ENCODE results near the gene APMAP.

The APMAP gene

GRCh38 chr20:24969186-24970029 lies 23.1 kb downstream of the APMAP start:
- no peak for DNase-seq (ENCODE audit: low read depth in 1 of 2, low spot score in 1 of 2)

- no peak for DNase-seq (ENCODE audit: low read depth in 1 of 2, low spot score in 1 of 2)
Measured at GRCh38 chr20:24968278-24968800, 24.2 kb downstream of the APMAP start.

- no peak for DNase-seq (ENCODE audit: low read depth in 1 of 2, low spot score in 1 of 2)
Measured at GRCh38 chr20:24966317-24967012, 26.1 kb downstream of the APMAP start.

- no peak for DNase-seq (ENCODE audit: low read depth in 1 of 2, low spot score in 1 of 2)
Measured at GRCh38 chr20:24965065-24965919, 27.3 kb downstream of the APMAP start.

GRCh38 chr20:24964506-24964840 lies 28.1 kb downstream of the APMAP start:
- DNase-seq (ENCODE audit: low read depth in 1 of 2, low spot score in 1 of 2), result no peak

- no peak for DNase-seq (ENCODE audit: low read depth in 1 of 2, low spot score in 1 of 2)
Measured at GRCh38 chr20:24963672-24964505, 28.7 kb downstream of the APMAP start.

GRCh38 chr20:24962510-24962909 lies 30.0 kb downstream of the APMAP start:
- no peak for DNase-seq (ENCODE audit: low read depth in 1 of 2, low spot score in 1 of 2)

GRCh38 chr20:24962182-24962492 lies 30.4 kb downstream of the APMAP start:
- DNase-seq (ENCODE audit: low read depth in 1 of 2, low spot score in 1 of 2), result no peak

GRCh38 chr20:24961384-24962181 lies 31.0 kb downstream of the APMAP start:
- DNase-seq (ENCODE audit: low read depth in 1 of 2, low spot score in 1 of 2), result no peak

GRCh38 chr20:24960861-24961260 lies 31.7 kb downstream of the APMAP start:
- no peak for DNase-seq (ENCODE audit: low read depth in 1 of 2, low spot score in 1 of 2)

- DNase-seq (ENCODE audit: low read depth in 1 of 2, low spot score in 1 of 2), result no peak
Measured at GRCh38 chr20:24960302-24960801, 32.2 kb downstream of the APMAP start.

- DNase-seq (ENCODE audit: low read depth in 1 of 2, low spot score in 1 of 2), result no peak
Measured at GRCh38 chr20:24959591-24960301, 32.8 kb downstream of the APMAP start.

GRCh38 chr20:24958506-24959385 lies 33.8 kb downstream of the APMAP start:
- DNase-seq (ENCODE audit: low read depth in 1 of 2, low spot score in 1 of 2), result no peak

GRCh38 chr20:24957326-24958016 lies 35.1 kb downstream of the APMAP start:
- no peak for DNase-seq (ENCODE audit: low read depth in 1 of 2, low spot score in 1 of 2)

- no peak for DNase-seq (ENCODE audit: low read depth in 1 of 2, low spot score in 1 of 2)
Measured at GRCh38 chr20:24956001-24956841, 36.3 kb downstream of the APMAP start.

GRCh38 chr20:24955045-24955444 lies 37.5 kb downstream of the APMAP start:
- no peak for DNase-seq (ENCODE audit: low read depth in 1 of 2, low spot score in 1 of 2)

GRCh38 chr20:24954566-24954965 lies 38.0 kb downstream of the APMAP start:
- DNase-seq (ENCODE audit: low read depth in 1 of 2, low spot score in 1 of 2), result no peak

All from activated T-helper 1 cell treated with anti-CD3 and anti-CD28 coated beads, Interleukin-2, amount 50 U/mL, for 16 hours (primary cell).